NCI-H748 (cell line): Measurements from ENCODE around the gene TMEM95.
A peak's percentile ranks its signal among the peaks of the same experiment; 100 is the strongest.
"Not testable (repeated sequence)": the region's sequence is repeated elsewhere in the genome, so short reads cannot be mapped to it uniquely, and the experiment has no call there.

Experiments used
- DNase-seq: peaks from one replicate; lab custom pipeline; 2025; ENCODE audit not compliant: unreplicated experiment; lab: John Stamatoyannopoulos, UW

Gene TMEM95

GRCh38 chr17:7323731-7324437 is 31.1 kb upstream of the TMEM95 start:
- DNase-seq = peak; percentile 40

- no peak for DNase-seq
These were observed 30.5 kb upstream of the TMEM95 start for GRCh38 chr17:7324438-7324779.

- no peak for DNase-seq
These were observed 29.9 kb upstream of the TMEM95 start for GRCh38 chr17:7325031-7325528.

- no peak for DNase-seq
These were observed 28.8 kb upstream of the TMEM95 start for GRCh38 chr17:7326186-7326585.

GRCh38 chr17:7327056-7327455 is 27.9 kb upstream of the TMEM95 start:
- no peak for DNase-seq

- no peak for DNase-seq
These were observed 27.5 kb upstream of the TMEM95 start for GRCh38 chr17:7327501-7327900.

- DNase-seq = no peak
These were observed 26.9 kb upstream of the TMEM95 start for GRCh38 chr17:7328009-7328408.

GRCh38 chr17:7328840-7329373 is 26.0 kb upstream of the TMEM95 start, which contains the start of gene NEURL4:
Gene NEURL4, minus strand, starts transcription at chr17:7329335. Its CDS starts 23 bp downstream, at chr17:7329312.
- peak; percentile 77 for DNase-seq

GRCh38 chr17:7329374-7329996 is 25.5 kb upstream of the TMEM95 start:
- peak; percentile 100 for DNase-seq

- peak; percentile 92 for DNase-seq
These were observed 24.8 kb upstream of the TMEM95 start for GRCh38 chr17:7329997-7330637.

GRCh38 chr17:7330638-7331015 is 24.3 kb upstream of the TMEM95 start:
- no peak for DNase-seq

GRCh38 chr17:7332111-7332510 is 22.8 kb upstream of the TMEM95 start:
- no peak for DNase-seq

- not testable (repeated sequence) for DNase-seq
These were observed 22.3 kb upstream of the TMEM95 start for GRCh38 chr17:7332600-7333069.

GRCh38 chr17:7334938-7335538 is 19.9 kb upstream of the TMEM95 start:
- no peak for DNase-seq

- DNase-seq = not testable (repeated sequence)
These were observed 19.2 kb upstream of the TMEM95 start for GRCh38 chr17:7335765-7336164.

GRCh38 chr17:7336240-7337175 is 18.4 kb upstream of the TMEM95 start, which contains the start of gene ACAP1:
Gene ACAP1, plus strand, starts transcription at chr17:7336529. Its CDS starts 206 bp downstream, at chr17:7336735.
- DNase-seq = no peak

- DNase-seq = not testable (repeated sequence)
These were observed 17.4 kb upstream of the TMEM95 start for GRCh38 chr17:7337600-7337999.

GRCh38 chr17:7340179-7340578 is 14.8 kb upstream of the TMEM95 start:
- DNase-seq = no peak

GRCh38 chr17:7341842-7342241 is 13.1 kb upstream of the TMEM95 start:
- no peak for DNase-seq

GRCh38 chr17:7343250-7343649 is 11.7 kb upstream of the TMEM95 start:
- no peak for DNase-seq
